GM12801 (cell line): ENCODE results near the gene LRRIQ4.

ENCODE experiments used
- CTCF ChIP-seq: IDR thresholded peaks from one replicate; pipeline ENCODE4 v1.5.1; 2011; ENCODE audit warnings: control low read depth; ENCODE audit not compliant: insufficient read length; ENCODE audit errors: extremely low read depth

LRRIQ4 gene

GRCh38 chr3:169846458-169847193 lies 34.0 kb downstream of the LRRIQ4 start:
- TF ChIP-seq CTCF = no peak

GRCh38 chr3:169847896-169848295 lies 35.2 kb downstream of the LRRIQ4 start:
- no peak for TF ChIP-seq CTCF

- no peak for TF ChIP-seq CTCF
Observed at GRCh38 chr3:169848741-169849140, 36.1 kb downstream of the LRRIQ4 start.

GRCh38 chr3:169850618-169851017 lies 37.9 kb downstream of the LRRIQ4 start:
- no peak for TF ChIP-seq CTCF

GRCh38 chr3:169855514-169855913 lies 42.8 kb downstream of the LRRIQ4 start:
- no peak for TF ChIP-seq CTCF

GRCh38 chr3:169857811-169858210 lies 45.1 kb downstream of the LRRIQ4 start:
- no peak for TF ChIP-seq CTCF

- no peak for TF ChIP-seq CTCF
Observed at GRCh38 chr3:169861871-169862270, 49.2 kb downstream of the LRRIQ4 start.
